ELR (cell line): Measurements from ENCODE around the gene RASGRF1.
"Not testable (repeated sequence)": the region's sequence is repeated elsewhere in the genome, so short reads cannot be mapped to it uniquely, and the experiment has no call there.

Experiments used
- DNase-seq: peaks from one replicate; pipeline ENCODE4 v3.0.0-alpha.2; 2015; ENCODE audit warnings: low read depth

RASGRF1 gene

DNA sequence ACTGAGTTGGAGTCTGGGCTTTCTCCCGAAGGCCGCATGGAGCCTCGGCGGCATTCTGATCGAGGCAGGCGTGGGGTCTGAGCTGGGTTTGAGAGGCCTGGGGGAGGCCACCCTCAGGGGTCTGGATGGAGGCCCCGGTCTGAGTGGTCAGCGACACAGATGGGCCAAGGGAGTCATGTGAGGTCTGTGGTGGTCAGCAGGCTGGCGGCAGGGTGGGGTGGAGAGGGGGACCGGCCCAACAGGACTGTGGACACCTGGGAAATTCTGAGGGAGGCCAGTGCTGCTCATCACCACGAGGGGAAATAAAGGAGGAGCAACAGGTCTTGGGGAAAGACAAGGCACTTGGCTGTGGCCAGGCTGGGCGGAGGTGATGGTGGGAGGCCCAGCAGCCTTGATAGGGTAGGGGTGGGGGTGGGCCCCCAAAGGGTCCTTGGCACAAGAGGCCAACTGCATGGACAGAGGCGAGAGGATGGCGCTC, 161.9 kb downstream of the RASGRF1 start:
- no peak for DNase-seq

DNA sequence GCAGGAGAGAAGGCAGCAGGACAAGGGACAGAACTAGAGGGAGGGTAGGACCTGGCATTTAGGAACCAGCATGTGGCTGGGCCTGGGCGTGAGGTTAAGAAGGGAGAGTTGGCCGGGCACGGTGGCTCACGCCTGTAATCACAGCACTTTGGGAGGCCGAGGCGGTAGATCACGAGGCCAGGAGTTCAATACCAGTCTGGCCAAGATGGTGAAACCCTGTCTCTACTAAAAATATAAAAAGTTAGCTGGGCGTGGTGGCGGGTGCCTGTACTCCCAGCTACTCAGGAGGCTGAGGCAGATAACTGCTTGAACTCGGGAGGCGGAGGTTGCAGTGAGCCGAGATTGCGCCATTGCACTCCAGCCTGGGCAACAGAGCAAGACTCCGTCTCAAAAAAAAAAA, 162.4 kb downstream of the RASGRF1 start:
- DNase-seq: not testable (repeated sequence)

DNA sequence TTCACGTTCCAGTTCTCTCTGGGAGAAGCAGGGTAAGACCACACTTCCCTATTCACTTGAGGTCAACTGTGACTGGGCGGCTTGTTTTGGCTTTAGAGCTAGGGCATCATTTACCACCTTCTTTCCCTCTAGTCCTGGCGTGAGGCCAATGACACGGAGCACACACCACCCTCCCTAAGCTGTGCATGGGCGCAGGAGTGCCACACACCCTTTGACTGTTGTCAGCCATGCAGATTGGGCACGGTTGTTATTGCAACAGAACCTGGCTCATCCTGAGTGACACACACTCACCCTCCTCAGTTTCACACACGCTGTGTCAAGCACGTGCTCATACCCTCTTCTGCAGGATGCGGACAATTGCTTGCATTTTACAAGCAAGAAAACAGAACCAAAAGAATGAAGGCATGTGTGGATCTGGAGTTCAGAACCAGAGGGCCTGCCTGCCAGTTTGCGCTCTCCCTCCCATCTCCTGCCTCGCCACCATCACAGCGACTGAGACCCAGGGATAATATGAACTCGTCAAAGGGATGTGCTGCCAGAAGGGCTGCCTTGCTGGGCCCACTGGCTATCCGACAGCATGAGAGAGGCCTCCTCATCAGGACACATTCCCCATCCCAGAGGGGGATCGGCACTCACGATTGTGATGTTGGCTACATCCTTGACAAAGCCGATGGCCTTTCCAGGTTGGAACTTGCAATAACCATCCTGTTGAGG, 163.3 kb downstream of the RASGRF1 start:
- no peak for DNase-seq

DNA sequence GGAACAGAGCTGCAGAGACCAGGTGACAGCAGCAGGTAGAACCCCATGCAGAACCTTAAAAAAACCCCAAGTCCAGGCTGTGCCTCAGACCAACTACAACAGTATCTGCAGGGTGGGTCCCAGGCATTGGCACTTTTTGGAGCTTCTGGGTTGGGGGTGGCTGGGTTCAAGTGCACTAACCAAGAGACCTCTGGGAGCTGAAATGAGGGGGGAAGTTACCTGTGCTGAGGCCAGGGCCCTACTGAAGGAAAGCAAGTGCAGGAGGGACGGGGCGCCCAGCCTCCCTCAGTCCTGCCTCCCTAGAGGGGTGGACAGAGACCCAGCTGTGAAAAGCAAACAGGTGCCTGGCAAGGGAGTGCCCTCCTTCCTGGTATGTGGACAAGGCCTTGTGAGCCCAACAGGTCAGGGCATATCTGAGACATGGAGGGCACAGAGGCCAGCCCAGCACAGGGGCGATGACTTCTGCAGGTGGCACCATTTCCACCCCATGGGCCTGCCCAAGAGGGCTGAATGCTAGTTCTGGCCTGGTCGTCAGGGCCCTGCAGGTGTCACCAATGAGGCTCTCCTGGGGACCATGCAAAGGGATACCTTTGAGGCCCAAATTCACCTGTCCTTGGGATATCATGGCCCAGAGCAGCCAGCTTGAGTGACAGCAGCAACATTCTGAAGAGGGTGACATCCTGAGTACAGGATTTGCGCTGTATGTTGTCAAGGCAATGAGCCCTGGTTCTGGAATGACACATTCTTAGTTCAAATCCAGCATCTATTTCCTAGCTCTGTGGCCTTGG, 164.4 kb downstream of the RASGRF1 start:
- no peak for DNase-seq

DNA sequence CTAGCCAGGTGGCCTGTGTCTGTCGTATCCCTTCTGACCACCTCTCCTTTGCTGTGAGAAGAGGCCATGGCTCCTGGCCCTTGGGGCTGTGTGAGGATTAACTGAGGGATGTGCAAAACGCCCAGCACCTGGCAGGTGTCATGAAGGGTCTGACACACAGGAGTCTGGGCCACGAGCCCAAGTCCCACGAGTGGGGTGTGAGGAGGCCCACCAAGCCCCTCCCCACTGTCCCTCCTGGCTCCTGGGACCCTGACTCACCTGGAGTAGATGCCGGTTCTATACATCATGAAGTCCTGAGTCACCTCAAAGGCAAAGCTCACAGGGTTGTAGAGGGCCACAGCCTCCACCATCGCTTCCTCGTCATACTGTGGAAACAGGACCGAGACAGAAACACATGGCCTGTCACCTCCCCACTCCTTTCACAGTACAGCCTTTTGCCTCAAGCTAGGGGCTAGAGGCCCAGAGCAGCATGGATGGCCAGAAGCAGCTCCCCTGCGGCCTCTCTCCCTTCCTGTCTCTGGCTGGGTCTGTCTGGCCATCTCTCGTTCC, 165.4 kb downstream of the RASGRF1 start:
- DNase-seq: no peak

DNA sequence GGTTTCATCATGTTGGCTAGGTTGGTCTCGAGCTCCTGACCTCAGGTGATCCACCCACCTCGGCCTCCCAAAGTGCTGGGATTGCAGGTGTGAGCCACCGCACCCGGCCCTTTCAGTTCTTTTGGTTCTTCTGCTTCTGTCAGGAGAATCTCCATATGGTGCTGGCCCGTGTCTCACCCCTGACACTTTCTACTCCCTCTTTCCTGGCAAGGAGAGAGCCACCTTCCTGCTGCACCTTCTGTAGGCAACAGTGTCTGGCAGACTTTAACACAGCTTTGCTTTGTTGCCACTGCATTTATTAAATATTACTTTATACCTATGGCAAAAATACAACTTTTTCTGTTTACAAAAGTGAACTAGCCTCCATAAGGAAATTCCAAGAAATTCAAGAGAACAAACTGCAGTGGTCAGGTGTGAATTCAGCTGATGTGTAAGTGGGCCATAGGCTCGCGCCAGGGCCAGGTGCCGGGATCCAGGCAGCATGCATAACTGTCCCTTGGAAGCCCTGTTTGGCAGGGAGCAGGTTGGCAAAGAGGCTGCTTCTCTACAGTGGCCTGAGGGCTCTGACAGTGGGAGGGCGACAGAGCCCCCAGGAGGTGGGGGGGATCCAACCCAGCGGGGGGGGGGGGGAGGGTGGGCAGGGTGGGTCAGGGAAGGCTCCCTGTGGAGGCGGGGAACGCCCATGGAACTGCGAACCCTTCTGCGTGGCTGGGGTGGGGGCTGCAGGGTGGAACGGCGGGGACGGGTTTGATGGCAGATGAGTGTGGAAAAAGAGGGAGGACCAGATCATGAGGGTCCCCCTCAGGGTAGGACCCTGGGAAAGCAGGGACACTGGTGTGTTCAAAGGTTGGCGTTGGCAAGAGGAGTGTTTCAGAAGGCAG, 166.9 kb downstream of the RASGRF1 start:
- DNase-seq: no peak

DNA sequence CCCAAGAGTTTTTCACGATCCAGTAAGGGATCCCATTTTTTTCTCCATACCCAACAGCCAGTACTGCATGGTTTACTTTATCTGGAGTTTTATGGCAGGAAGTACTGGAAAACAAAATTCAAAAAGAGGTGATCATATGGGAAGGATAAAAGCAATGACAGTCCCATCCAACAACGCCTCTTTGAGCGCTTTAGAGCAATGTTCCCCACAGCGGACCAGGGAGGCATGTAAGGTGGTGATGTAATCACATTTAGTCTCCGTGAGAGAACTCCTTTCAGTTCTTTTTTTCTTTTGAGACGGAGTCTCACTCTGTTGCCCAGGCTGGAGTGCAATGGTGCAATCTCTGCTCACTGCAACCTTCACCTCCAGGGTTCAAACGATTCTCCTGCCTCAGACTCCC, 167.6 kb downstream of the RASGRF1 start:
- DNase-seq: no peak

DNA sequence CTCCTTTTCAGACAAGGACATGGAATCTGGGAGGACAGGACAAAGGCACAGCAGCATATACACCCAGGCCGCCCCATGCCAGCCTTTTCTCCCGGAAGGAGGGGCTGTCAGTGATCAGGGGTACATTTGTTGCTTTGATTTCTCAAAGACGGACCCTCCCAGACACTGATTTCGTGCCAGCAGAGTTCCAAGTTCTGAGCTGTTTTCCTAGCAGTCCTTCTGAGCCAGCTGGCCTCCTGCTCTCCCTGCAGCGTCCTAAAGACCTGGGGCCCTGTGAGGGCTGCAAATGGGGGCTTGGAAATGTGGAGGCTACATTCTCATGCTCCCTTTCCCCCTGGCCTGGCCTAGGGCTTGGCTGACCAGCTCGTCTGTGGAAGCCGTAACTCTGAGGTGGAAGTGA, 168.1 kb downstream of the RASGRF1 start:
- no peak for DNase-seq

DNA sequence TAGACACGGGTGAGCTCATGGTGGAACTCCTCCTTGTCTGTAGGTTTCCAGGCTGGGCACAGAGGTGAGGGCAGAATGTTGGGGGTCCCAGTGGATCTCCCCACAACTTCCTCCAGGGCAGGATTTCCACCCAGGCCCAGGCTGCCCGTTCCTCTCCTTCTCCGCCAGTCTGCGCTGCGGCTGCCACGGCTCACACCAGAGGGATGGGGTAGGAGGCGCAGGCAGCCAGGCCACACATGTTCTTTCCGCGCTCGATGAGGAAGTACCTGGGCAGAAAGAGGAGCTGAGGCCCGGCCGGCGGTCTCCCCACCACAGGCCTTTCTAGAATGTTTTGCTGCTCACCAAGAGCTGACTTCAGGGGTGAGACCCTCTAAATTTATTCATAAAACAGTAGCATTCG, 168.6 kb downstream of the RASGRF1 start:
- DNase-seq: no peak

DNA sequence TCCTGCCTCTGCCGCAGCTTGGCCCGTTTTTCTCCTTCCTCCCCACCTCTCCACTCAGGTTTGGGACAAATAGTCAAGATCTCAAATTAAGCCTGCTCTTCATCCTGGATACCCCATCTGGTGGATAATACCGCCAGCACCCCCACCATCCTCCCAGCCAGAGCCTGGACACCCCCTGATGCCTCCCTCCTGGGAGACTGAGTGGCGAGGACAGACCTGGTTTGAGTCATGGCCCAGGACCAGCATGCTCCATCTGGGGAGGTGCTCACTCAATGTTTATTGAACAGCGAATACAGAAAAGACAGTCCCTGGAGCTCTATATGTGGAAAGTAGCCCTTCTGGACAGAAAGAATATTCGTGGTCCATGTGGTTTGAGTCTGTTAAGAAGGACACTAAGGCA, 169.1 kb downstream of the RASGRF1 start:
- no peak for DNase-seq

DNA sequence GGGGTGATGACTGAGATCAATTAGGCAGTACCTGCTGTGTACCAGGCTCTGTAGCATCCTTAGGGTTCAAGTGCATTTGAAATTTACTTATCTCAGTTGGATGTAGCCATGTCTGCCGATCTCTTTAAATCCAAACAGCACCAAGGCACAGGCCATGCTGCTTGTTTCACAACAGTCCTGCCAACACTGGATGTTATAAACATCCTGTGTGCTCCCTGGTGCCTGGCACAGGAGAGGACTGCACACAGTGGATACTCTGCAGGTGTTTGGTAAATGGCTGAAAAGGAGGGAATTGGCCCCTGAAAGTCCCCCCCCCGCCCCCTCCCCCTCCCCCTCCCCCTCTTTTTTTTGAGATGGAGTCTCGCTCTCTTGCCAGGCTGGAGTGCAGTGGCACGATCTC, 172.7 kb downstream of the RASGRF1 start:
- DNase-seq: no peak

DNA sequence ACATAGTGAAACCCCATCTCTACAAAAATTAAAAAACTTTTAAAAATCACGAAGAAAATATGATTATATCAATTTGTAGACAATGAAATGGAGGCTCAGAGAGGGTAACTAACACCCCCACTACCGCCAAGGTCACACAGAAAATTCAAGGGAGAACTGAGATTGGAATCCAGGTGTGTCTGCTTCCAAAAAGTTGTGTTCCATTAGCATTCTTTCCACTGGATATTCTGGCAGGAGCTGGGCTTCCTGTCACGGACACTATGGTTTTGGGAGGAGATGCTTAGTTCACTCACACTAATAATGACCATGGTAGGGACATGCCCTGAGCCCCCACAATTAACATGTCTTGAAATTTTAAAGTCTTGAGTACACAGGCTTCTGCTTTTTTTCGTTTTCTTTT, 174.5 kb downstream of the RASGRF1 start:
- no peak for DNase-seq

DNA sequence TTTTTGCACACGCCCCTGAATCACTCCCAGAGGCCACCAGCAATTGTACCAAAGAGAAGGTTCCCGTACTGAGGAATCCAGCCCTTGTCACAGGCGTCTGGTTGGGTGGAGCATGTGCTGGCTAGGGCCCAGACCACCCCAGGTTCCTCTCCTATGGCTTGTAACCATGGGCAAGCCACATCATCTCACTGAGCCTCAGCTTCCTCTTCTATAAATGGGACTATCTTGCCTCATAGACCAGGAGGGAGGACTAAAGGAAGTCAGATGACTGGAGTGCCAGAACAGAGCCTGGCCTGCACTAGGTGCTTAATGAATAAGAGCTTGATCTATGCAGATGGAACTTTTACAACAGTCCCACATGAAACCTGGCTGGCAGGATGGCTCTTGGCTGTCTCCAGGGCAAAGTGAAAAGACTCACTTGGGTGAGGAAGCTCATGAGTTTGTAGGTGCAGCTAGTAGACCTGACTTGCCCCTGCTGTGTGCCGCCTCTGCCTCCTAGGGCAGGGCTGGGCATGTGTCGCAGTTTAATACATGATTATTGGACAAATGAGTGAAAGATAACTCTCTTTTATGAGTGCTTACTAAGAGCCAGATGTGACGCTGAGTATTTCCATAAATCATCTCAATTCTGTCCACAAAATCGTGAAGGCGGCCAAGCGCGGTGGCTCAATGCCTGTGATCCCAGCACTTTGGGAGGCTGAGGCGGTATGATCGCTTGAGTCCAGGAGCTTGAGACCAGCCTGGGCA, 175.1 kb downstream of the RASGRF1 start:
- no peak for DNase-seq

DNA sequence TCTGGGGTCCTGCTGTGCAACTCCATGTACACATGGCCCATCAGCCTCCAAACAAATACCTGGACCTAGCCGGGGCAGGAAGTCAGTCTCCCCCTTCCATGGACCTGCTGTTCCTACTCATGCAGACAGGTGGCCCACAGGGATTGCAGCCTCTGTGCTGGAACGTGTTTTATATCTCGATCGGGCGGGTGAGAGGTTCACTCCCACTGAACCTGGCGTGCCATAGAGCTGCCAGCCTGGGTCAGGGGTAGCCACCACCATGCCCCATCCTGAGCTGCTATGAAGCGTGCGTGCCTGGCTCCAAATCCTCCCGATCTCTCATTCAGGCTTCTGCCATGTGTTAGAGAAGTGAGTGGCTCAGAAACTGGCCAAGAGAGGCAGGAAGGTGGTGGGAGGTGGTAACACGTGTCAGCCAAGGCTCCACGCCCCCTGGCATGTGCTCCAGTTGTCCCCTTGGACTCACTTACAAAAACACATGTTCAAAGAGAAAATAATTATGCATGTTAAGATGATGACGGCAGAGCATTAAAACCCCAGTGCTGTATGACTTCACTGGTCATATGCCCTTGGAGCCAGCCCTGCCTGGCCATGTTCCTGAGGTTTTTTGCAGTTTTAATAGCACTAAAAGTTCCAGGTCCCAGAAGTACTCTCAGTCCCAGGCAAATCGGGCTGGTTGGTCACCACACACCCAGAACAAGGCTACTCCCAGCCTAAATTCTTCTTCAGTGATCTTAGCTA, 176.4 kb downstream of the RASGRF1 start:
- peak; percentile 35 for DNase-seq

DNA sequence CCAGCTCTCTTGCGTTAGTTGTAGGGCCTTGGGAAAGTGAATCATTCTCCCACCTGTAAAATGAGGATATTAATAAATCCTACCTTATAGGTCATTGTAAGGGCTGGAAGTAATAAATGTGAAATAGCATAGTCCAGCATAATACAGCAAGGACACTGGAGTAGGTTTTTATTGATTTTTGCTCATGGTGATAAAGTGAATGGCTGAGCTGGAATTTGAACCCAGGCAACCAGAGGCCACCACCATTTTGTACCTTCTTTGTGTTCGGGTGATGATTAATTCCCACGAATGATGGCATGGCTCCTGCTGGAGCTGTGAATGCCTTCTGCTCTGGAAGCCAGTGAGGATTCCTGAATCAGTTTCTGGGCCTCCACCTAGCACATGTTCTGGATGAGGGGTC, 177.6 kb downstream of the RASGRF1 start:
- DNase-seq: no peak

DNA sequence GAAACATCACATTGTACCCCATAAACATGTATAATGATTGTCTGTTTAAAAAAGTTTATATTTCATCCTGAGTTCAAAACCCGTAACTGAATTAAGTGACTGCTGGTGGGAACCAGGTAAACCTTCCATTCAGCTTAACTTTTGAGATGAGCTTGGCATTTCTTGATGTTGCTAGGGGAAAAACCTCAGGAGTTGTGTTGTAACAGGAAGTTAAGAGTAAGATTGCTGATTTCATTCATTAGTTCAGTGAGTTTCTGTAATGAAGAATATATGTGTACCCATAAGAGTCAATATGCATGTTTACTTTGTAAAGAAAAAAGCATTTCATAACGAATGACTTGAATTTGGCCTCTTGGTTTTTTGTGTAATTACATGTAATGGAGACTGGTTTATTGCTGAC, 178.3 kb downstream of the RASGRF1 start:
- no peak for DNase-seq

DNA sequence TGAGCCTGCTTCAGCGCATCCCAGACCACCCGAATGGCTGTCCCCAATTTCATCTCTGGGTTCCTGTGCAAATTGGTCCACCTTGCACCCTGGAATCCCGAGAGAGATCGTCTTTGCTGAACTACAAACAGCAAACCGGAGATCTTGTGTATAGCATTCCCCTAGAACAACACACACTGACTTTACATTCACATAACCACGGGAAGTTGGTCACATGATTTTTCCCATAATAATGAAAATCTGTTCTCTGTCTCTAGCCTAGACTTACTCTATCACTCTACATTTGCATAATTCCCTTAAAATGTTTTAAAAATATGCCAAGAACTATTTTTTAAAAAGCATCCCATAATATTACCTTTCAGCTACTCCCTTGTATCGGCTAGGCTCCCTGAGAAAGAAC, 180.3 kb downstream of the RASGRF1 start:
- DNase-seq: no peak
